HG03025 (cell line): ENCODE data around the gene AGER.
"Not testable (repeated sequence)": the region's sequence is repeated elsewhere in the genome, so short reads cannot be mapped to it uniquely, and the experiment has no call there.

Experiments
- ATAC-seq: cut with Tn5 transposase; IDR thresholded peaks from one replicate; pipeline ENCODE4 v1.9.1; 2021; ENCODE audit warnings: mild to moderate bottlenecking, moderate library complexity; ENCODE audit not compliant: unreplicated experiment, low FRiP score

Gene AGER

DNA sequence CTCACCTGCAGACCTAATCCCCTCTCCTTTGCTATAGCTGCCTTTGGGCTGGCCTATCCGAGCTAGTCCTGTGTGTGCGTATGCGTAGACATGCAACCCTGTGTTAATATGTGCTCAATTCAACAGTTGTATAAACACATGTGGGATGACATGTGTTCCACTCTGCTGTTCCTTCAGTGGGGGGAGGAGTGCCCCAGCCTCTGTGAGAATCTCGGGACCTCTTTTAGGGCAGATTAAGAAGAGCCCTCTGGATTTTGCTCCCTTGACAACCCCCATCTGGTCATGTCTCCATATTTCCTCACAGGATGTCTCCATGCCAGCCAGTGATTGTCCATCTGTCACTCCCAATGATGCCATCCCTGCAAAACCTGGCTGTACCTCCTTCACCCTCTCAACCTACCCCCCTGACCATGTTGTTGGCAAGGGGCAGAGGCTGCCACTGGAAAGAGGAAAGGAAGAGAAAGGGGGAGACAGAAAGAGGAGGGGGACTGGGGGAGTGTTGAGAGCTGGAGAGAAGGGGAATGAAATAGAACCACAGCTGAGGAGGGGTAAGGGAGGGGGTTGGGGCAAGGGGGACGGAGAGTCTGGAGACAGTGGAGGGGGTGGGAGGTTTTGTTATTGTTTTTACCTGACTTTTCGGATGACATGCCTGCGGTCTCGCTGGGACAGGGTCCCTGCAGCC is 32.7 kb downstream of the AGER start:
- no peak for ATAC-seq

DNA sequence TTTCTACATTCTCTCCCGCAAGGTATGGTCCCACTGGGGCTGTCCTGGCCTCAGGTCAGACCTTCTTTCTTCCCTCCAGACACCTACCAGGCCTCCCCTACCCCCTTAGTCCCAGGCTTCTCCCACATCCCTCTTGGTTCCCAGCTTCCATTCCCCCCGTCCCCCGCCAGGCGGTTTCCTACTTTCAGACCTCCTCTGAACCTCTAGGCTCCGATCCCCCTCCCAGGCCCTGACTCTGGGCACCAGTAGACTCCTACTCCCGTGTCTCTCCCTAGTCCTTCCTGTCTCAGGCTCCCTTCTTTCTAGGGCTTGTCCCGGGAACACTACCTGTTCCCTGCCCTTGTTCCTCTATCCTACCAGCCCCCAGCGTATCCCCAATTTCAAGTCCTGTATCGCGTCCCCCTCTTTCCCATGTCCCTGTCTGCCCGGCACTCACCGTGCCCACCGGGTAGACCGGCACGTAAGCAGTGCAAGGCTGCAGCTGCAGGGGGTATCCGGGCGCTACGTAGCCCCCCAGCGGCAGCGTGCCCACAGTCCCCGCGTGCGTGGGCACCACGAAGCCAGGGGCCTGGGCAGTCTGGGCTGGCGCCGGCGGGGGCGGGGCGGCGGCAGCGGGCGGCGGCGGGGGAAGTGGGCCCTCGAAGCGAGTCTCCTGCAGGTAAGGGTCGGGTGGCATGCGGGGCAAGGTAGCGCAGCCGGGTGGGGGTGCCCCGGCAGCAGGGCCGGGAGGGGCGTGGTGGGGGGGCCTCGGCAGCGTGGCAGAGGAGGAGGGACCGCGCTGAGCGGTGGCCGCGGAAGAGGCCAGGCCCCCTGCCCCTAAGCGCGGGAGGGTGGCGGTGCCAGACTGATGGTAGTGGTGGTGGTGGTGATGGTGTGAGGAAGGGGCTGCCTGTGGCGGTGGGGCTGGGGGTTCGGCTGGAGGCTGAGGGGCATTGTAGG is 33.9 kb downstream of the AGER start:
- no peak for ATAC-seq

DNA sequence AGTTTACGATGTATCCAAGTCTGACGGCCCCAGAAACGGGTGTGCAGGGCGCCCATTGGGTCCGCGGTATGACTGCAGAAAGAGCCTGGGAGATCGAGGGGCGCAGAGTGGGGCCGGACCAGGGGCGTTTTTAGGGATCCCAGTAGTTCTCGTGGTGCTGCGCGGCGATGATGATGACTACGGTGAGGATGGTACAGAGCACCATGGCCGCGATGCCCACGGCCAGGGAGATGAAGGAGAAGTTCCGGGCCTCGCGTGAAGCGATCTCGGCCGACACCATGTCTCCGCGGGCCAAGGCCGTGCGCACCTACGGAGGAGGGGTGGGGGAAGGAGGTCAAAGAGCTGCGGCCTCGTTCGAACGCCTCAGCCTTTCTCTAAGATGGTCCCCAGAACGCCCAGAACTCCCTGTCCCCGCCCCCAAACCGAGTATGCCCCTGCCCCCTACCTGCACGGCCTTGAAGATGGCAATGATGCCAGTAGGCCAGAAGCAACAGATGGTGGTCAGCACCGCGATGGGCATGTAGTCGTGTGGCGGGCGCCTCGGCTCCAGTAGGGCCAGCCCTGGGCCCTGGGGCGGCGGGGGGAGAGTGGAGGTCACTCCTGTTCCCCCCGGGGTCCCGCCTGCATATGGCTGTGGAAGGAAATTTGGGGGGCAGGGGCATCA is 34.8 kb downstream of the AGER start:
- no peak for ATAC-seq

DNA sequence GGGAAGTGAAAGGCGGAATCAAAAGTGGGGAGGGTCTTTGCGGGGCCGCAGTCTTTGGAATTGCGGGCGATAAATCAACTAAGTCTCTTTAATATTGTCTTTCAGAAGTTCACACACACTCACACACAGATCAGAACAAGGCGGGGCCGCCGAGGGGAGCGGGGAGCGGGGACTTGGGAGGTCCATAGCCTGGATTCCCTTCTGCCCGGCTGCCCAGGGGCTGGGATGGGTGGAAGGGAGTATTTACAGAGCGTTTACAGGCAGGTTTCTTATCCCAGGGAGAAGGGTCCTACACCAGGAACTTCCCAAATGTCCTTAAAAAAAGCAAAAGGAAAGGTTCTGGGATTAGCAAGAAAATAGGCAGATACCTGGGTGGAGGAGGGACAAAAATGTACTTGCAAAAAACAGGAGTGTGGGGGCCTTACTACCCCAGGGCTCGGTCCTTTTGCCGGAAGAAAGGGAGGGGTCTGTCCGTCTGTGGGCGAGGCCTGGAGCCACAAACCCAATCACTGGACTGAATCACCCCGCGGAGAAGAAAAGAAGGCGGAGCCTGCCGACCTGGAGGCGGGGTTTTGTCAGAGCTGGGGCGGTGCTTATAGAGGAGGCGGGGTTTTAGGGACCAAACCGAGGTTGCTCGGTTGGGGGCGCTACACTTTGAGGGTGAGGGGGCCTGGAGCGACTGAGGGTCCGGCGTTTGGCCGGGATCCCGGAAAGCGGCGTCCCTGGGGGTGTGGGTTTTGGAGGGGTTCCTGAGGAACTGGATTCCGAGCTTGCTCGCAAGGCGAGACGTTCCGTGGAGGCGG is 35.6 kb downstream of the AGER start:
- ATAC-seq, result no peak

DNA sequence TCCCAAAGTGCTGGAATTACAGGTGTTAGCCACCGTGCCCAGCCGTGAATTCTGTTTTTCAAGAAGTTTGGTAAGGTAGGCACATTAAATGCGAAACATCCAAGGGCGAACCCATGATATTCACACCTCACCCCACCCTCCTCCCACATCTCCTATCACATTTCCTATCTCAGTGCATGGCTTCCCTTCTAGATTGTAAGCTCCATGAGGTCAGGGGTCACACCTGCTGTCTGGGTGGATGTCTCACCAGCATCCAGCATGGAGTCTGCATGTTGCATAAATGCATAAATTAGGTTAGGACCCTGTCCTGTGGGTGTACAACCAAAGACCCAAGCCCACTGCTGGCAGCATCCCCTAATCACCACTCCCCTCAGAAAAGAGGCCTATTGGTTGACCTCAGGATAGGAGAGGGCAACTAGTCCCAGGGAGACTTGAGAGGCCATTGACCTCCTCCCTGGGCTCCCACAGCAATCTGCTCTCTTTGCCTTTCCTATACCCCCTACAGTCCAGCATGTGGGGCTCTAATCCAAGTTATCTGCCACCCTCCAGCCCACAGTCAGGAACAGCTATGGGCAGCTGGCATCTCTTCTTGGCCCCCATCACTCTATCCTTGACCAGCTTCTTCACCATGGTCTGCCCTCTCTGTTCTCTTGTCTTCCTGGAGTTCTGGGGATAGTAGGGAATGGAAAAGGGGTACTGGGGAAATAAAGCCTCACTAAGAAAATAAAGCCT is 36.5 kb downstream of the AGER start:
- ATAC-seq, result no peak

DNA sequence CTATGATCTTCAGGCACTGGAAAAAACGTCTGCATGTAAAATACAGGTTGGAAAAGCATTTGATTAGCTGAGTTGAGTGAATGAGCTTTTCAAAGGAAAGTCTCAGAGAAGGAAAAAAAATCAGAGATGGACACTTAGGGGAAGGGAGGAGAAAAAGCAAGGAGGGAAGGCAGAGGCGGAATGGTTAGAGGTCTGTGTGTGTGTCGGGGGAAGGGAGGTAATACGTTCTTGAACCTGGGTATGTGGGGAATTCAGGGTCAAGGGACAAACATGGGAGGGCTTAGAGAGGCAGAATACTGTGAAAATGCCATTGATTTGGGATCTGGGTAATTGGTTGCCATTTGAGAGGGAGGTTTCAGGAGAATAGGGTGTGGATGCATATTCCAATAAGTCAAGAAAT is 37.4 kb downstream of the AGER start:
- ATAC-seq, result no peak

DNA sequence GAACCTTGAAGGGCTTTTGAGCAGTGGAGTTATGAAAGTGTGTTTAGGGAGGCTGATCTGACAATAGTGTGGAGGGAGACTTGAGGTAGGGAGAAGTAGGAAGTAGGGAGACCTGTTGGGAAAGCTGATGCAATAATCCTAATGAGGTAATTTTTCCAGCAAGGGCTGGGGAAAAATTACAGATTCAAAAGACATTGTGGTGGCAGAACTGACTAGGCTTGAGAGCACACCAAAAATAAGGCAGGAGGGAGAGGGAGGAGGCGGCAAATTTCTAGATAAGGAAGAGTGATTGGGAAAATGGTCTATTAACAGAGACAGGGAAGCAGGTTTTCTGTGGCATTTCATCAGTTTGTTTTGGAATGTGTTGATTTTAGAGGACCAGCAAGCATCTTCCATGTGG is 37.8 kb downstream of the AGER start:
- ATAC-seq, result no peak

DNA sequence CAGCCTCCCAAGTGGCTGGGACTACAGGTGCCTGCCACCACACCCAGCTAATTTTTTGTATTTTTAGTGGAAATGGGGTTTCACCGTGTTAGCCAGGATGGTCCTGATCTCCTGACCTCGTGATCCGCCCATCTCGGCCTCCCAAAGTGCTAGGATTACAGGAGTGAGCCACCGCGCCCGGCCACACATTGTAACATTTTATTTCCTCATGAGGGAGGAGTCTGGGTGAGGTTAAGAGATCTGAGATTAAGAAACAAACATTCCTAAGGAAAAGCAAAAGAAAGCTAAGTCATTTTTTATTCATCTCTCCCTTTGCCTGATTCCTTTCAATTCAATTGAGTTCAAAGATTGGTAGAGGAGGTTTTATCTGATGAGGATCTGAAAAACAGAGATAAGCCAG is 39.8 kb downstream of the AGER start:
- ATAC-seq, result not testable (repeated sequence)

DNA sequence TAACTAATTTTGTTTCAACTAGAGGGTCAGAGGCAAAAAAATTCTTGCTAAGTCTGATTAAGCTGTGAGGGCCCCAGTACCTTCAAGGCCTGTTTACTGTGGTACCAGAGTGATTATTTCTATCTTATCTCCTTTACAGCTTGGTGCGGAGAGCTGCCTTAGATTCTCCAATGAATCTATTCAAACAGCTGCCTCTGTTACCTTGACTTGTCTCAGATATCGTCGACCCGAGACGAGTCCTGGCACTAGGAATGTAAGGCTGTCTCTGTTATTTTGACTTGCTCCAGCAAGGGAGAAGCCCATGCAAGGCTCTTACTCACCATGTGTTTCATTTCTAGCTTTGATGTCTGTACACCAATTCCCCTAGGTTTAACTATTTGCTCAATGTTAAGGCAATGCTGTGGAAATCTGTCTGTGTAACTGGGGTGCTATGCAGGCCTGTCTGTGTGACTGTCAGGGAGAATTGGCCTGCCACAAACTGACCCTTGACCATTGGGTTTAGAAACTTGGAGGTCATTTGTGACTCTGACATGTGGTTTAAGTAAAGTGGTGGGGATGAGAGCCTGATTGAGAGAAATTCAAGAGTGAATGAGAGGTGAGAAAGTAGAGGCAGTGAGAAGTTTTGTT is 43.5 kb downstream of the AGER start:
- no peak for ATAC-seq

DNA sequence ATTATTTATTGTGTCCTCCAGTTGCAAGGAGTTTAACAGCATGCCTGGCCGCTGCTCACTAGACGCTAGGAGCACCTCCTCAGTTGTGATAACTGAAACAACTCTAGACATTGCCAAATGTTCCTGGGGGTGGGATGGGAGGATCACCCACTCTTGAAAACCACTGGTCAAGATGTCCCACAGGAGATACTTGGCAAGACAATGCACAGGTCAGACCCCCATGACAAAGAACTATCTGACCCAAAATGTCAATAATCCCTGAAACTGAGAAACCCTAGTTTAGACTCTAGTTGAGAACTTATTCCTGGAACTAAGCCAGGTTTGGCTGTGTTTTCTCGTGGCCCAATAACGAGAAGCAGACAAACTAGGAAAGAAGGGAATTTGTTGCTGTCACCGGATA is 44.5 kb downstream of the AGER start:
- no peak for ATAC-seq

DNA sequence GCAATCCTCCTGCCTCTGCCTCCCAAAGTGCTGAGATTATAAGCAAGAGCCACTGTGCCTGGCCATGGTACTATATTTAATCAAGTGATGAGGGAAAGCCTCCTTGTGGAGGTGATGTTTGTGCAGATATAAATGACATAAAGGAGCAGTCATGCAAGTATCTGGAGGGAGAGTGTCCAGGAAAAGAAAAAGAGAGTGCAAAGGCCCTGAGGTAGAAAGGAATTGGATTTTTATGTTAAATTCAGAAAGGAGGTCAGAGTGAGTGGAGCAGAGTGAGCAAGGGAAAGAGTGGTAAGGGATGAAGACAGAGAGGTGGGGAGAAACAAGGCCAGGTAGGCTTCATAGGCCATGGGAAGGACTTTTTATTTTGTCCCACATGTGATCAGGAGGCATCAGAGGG is 46.6 kb downstream of the AGER start:
- ATAC-seq, result no peak

DNA sequence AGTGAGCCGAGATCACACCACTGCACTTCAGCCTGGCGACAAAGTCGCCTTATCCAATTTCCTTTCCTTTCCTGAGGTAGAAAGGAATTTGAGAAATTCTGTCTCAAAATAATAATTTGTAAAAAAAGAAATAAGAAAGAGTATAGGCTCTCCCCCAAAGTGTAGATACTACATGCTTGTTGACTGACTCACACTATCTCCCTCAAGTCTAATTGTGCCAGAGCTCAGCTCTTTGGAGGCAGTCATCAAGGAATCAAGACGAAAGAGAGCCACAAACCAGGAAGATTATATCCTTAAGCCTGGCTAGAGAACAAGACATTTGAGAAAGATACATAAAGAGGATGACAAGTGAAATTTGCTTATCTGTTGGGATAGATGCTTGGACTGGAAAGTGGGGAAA is 50.3 kb downstream of the AGER start:
- ATAC-seq, result no peak

DNA sequence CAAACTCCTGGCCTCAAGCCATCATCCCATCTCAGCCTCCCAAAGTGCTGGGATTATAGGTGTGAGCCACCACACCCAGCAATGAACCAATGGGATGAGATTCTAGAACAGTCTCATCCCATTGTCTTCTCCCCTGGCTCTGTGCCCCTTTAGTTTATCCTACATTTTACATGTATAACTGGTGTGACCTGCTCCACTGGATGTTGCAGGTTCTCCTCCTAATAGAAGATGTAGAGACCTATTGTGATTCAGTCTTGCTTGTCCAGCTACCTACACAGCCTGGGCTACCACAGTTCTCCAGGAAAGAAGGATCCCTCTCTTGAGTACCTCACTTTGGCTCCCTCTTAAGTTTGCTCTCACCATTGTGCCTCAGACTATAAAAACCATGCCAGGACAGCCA is 51.9 kb downstream of the AGER start:
- ATAC-seq, result no peak

DNA sequence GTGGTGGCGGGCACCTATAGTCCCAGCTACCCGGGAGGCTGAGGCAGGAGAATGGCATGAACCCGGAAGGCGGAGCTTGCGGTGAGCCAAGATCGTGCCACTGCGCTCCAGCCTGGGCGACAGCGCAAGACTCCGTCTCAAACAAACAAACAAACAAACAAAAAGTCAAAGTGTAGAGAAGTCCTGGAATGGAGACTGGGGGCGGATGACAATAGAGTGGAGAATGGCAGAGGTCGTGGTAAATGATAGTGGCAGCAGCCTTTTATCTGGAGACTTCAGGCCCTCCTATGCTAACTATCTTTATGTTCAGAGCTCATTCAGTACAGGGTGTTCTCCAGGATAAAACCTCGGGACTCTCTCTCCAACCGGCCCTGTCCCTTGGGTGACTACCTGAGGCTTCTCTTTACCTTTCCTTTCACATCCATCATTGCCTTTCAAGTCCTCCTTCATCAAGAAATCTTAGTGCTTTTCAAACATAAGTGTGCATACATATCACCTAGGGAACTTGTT is 52.6 kb downstream of the AGER start:
- no peak for ATAC-seq
